ENCODE results near the gene HLA-DOB.
A peak's percentile ranks its signal among the peaks of the same experiment; 100 is the strongest.

The HLA-DOB gene

DNA sequence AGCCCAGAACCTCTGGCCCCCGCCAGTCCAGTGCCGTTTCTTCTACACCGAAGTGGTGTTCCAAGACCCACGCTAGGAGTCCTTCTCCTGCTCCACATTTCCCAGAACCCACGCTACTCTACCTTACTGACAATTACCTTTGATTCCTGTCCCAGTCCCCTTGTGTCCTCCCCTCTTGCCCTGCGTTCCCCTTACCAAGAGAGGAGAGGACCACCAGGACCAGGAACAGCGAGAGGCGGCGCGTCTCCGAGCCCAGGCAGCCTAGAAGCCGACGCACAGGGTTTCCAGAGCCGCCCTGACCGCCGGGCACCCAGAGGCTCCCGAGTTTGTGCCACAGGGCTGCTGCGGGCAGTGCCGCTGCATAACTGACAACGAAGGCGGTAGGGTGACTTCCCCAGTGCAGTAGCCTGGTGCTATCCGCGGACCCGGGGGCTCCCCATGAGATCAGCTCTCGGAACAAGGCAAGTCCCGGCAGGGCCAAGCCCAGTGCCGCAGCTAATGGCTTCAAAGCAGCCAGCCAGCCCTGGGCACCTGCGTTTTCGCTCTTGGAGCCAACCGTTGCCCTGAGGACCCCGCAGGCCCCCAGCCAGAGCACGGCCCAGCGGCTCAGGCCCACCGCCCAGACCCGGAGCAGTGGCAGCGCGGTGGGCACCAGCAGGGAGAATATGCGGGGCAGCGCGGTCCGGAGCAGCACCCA lies 36.2 kb upstream of the HLA-DOB start:
- TF ChIP-seq, protein P1, sequence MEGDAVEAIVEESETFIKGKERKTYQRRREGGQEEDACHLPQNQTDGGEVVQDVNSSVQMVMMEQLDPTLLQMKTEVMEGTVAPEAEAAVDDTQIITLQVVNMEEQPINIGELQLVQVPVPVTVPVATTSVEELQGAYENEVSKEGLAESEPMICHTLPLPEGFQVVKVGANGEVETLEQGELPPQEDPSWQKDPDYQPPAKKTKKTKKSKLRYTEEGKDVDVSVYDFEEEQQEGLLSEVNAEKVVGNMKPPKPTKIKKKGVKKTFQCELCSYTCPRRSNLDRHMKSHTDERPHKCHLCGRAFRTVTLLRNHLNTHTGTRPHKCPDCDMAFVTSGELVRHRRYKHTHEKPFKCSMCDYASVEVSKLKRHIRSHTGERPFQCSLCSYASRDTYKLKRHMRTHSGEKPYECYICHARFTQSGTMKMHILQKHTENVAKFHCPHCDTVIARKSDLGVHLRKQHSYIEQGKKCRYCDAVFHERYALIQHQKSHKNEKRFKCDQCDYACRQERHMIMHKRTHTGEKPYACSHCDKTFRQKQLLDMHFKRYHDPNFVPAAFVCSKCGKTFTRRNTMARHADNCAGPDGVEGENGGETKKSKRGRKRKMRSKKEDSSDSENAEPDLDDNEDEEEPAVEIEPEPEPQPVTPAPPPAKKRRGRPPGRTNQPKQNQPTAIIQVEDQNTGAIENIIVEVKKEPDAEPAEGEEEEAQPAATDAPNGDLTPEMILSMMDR (IDR thresholded peaks at IDR 0.05; ENCODE audit: borderline replicate concordance, extremely low read depth, low read length, poor library complexity, severe bottlenecking), result no peak
- no peak for TF ChIP-seq EZH2 (IDR thresholded peaks at IDR 0.05; ENCODE audit: borderline replicate concordance, low read depth, low read length, severe bottlenecking)
- peak overlapping the region; percentile 98 for H3K27ac ChIP-seq (ENCODE audit: low read length)
- H4K20me1 ChIP-seq (ENCODE audit: insufficient read depth, low read length), result no peaks in the 10 kb centered on the region
- peaks cover 33% of the 10 kb centered on the region for H3K4me1 ChIP-seq (ENCODE audit: insufficient read depth, low read length)
- H3K9me3 ChIP-seq (ENCODE audit: insufficient read depth, low read length, severe bottlenecking), result no peaks in the 10 kb centered on the region
- peaks cover 38% of the 10 kb centered on the region for H3K36me3 ChIP-seq (ENCODE audit: insufficient read depth, low read length)
- H3K27me3 ChIP-seq (ENCODE audit: insufficient read depth, low read length, poor library complexity), result no peaks in the 10 kb centered on the region
- H3K79me2 ChIP-seq (ENCODE audit: insufficient read depth, low read length), result peaks cover 29% of the 10 kb centered on the region
- H3K4me2 ChIP-seq (ENCODE audit: insufficient read depth, low read length), result peak overlapping the region; percentile 75
- ATAC-seq (ENCODE audit: insufficient read depth, low read depth), result peak; percentile 34
- DNase-seq, result peak; percentile 56
- H2AFZ ChIP-seq (ENCODE audit: low read depth, low read length), result peak overlapping the region; percentile 91
- H3K9ac ChIP-seq (ENCODE audit: low read depth, low read length), result peak overlapping the region; percentile 83
- H3K4me3 ChIP-seq (ENCODE audit: low read depth in 1 of 2, low read length in 2 of 2), result peak overlapping the region; percentile 55 to 79

DNA sequence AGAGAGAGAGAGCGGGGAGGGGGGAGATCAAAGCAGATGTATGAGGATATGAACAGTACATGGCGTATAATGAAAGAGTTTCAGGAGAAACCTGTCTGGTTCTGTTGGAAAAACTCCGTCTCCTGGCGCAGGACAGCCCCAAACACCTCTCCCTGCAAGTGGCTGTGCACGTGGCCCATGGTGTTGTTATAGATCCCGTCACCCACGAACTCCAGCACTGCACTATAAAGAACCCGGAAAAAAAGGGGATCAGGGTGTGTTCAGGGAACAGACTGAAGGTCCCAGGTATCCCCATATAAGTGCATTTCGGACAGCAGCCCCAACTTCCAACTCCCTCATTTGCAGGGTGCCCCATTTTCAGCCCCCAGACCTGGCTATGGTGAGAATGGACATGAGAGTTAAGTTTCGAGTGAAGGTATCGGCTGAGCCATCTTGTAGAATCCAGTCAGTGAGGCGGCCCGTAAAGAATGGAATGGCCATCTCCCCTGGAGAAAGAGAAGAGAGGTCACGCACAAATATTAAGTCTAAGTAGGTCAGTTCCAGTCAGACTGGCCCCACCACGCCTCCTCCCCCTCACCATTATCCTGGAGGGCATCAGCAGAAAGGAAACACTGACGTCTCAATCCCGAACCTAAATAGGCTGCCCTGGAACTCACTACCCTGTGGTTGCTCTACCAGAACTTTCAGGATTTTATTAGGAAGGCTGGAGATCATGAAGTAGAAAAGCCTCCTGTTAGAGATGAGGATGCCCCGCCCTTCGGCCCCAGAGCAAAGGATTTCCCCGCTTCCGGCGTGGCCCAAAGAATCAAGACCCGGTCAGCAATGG lies 35.4 kb upstream of the HLA-DOB start:
- Histone ChIP-seq H2AFZ (ENCODE audit: low read depth, low read length) (0 out of 2 replicates have a peak overlapping the region, but pooled peaks have one; percentile 91), H3K27ac (ENCODE audit: low read length) (peak overlapping the region; percentile 15; the same call in 1 of the 2 replicates), H3K9me3 (ENCODE audit: insufficient read depth, low read length, severe bottlenecking) (no peaks in the 10 kb centered on the region), H3K4me3 (ENCODE audit: low read depth in 1 of 2, low read length in 2 of 2) (peak overlapping the region in 1 of 2 experiments; percentile 79; a peak in 3 of 4 replicates), H3K9ac (ENCODE audit: low read depth, low read length) (peak overlapping the region; percentile 83), H3K27me3 (ENCODE audit: insufficient read depth, low read length, poor library complexity) (no peaks in the 10 kb centered on the region), H3K36me3 (ENCODE audit: insufficient read depth, low read length) (peaks cover 38% of the 10 kb centered on the region), H3K4me2 (ENCODE audit: insufficient read depth, low read length) (peak overlapping the region; percentile 75), H3K79me2 (ENCODE audit: insufficient read depth, low read length) (peaks cover 30% of the 10 kb centered on the region), H3K4me1 (ENCODE audit: insufficient read depth, low read length) (peaks cover 33% of the 10 kb centered on the region), H4K20me1 (ENCODE audit: insufficient read depth, low read length) (no peaks in the 10 kb centered on the region)
- TF ChIP-seq, protein P1 (IDR thresholded peaks at IDR 0.05; ENCODE audit: borderline replicate concordance, extremely low read depth, low read length, poor library complexity, severe bottlenecking), result no peak
- no peak for TF ChIP-seq EZH2 (IDR thresholded peaks at IDR 0.05; ENCODE audit: borderline replicate concordance, low read depth, low read length, severe bottlenecking)
- no peak for ATAC-seq (ENCODE audit: insufficient read depth, low read depth)
- no peak for DNase-seq

DNA sequence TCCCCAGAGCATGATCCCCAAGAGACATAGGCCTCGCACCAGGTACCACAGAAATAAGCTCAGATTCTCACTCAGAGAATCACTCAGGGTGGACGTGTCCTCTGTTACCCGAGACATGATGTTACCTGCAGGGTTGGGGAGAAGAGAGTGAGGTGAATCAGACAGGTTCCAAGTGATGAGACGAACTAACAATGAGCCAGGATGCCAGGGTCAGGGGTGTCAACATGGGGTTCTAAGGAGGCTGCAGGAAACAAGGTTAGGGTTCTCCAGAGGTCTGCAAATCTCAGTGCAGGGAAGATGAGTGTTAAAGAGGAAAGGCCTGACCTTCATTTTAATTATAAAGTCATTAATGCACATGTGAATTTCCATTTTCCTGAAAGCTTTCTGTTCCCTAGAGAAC lies 34.2 kb upstream of the HLA-DOB start:
- H3K27me3 ChIP-seq (ENCODE audit: insufficient read depth, low read length, poor library complexity), result no peaks in the 10 kb centered on the region
- no peaks in the 10 kb centered on the region for H4K20me1 ChIP-seq (ENCODE audit: insufficient read depth, low read length)
- H2AFZ ChIP-seq (ENCODE audit: low read depth, low read length), result no peak overlapping the region
- H3K79me2 ChIP-seq (ENCODE audit: insufficient read depth, low read length), result peaks cover 32% of the 10 kb centered on the region
- TF ChIP-seq, protein P1 (IDR thresholded peaks at IDR 0.05; ENCODE audit: borderline replicate concordance, extremely low read depth, low read length, poor library complexity, severe bottlenecking), result no peak
- no peak for TF ChIP-seq EZH2 (IDR thresholded peaks at IDR 0.05; ENCODE audit: borderline replicate concordance, low read depth, low read length, severe bottlenecking)
- ATAC-seq (ENCODE audit: insufficient read depth, low read depth) (no peak), DNase-seq (no peak)
- no peak overlapping the region for H3K4me3 ChIP-seq (ENCODE audit: low read depth in 1 of 2, low read length in 2 of 2)
- H3K36me3 ChIP-seq (ENCODE audit: insufficient read depth, low read length), result peaks cover 37% of the 10 kb centered on the region
- no peak overlapping the region for H3K4me2 ChIP-seq (ENCODE audit: insufficient read depth, low read length)
- peaks cover 41% of the 10 kb centered on the region for H3K4me1 ChIP-seq (ENCODE audit: insufficient read depth, low read length)
- H3K27ac ChIP-seq (ENCODE audit: low read length), result no peak overlapping the region
- no peak overlapping the region for H3K9ac ChIP-seq (ENCODE audit: low read depth, low read length)
- no peaks in the 10 kb centered on the region for H3K9me3 ChIP-seq (ENCODE audit: insufficient read depth, low read length, severe bottlenecking)
